SK-N-SH (cell line): ENCODE results near the gene UBASH3B. TPM values are rescaled to one million over a fixed set of nuclear protein-coding genes. Genes with fewer than 3 reads are reported as not detected.

Experiments used
- CTCF ChIA-PET: fragments of 300-600, 350-600 bp; formaldehyde crosslinking; extraction: SDS; loops from one replicate; lab custom pipeline; 2021; lab: Yijun Ruan, JAX
- POLR2A ChIA-PET: fragments of 350-600 bp; sonication (Branson Sonifier 250); formaldehyde crosslinking; extraction: SDS; loops from one replicate; lab custom pipeline; 2020; ENCODE audit warnings: antibody characterized with exemption, inconsistent platforms; lab: Yijun Ruan, JAX
- DNase-seq: peaks from one replicate; pipeline ENCODE4 v3.0.0; 2012
- H2AFZ ChIP-seq: fragments of 200-600 bp; sonication (generic); 2 replicates; pipeline ENCODE4 v1.8.1; 2016; ENCODE audit warnings: antibody characterized with exemption, mild to moderate bottlenecking, low read depth
- H3F3A ChIP-seq: fragments of 200-600 bp; sonication (generic); replicated peaks from 2 replicates; pipeline ENCODE3; 2016; ENCODE audit warnings: antibody characterized with exemption, mild to moderate bottlenecking; ENCODE audit not compliant: insufficient read depth
- H3K27ac ChIP-seq, 2 experiments: fragments of 200-500 bp in 1 of 2; fragments of 200-600 bp in 1 of 2; sonication (Bioruptor generic) in 1 of 2; sonication (generic), shearing (Covaris generic) in 1 of 2; 2 replicates each; pipeline versions ENCODE4 v1.5.1 to v1.6.1; 2014 to 2016; ENCODE audit warnings: low read depth in 2 of 2, inconsistent platforms in 1 of 2, low read length in 1 of 2, mild to moderate bottlenecking in 1 of 2, mixed read lengths in 1 of 2
- H3K27me3 ChIP-seq: fragments of 200-600 bp; sonication (generic), shearing (Covaris generic); 2 replicates; pipeline ENCODE4 v1.6.1; 2016; ENCODE audit warnings: mixed run types; ENCODE audit not compliant: insufficient read depth
- H3K36me3 ChIP-seq, 2 experiments: fragments of 200-500 bp in 1 of 2; fragments of 200-600 bp in 1 of 2; sonication (Bioruptor generic) in 1 of 2; sonication (generic) in 1 of 2; replicated peaks in 1 of 2; 2 replicates each; pipeline versions ENCODE3 to v1.5.1; 2014 to 2016; ENCODE audit warnings: low read length in 1 of 2, mild to moderate bottlenecking in 1 of 2; ENCODE audit not compliant: insufficient read depth in 2 of 2, control insufficient read depth in 1 of 2
- H3K4me1 ChIP-seq, 2 experiments: fragments of 200-500 bp in 1 of 2; fragments of 200-600 bp in 1 of 2; sonication (Bioruptor generic) in 1 of 2; sonication (generic), shearing (Covaris generic) in 1 of 2; 2 replicates each; pipeline versions ENCODE4 v1.5.1 to v1.6.1; 2014 to 2016; ENCODE audit warnings: low read depth in 1 of 2, low read length in 1 of 2, mixed run types in 1 of 2; ENCODE audit not compliant: insufficient read depth in 2 of 2, control insufficient read depth in 1 of 2
- H3K4me2 ChIP-seq: fragments of 200-600 bp; sonication (generic), shearing (Covaris generic); 2 replicates; pipeline ENCODE4 v1.6.1; 2017; ENCODE audit warnings: mixed run types
- H3K4me3 ChIP-seq, 2 experiments: fragments of 200-500 bp in 1 of 2; fragments of 200-600 bp in 1 of 2; sonication (Bioruptor generic) in 1 of 2; sonication (generic), shearing (Covaris generic) in 1 of 2; 2 replicates each; pipeline versions ENCODE4 v1.5.1 to v1.8.1; 2014 to 2016; ENCODE audit warnings: low read depth in 2 of 2, inconsistent platforms in 1 of 2, low read length in 1 of 2, mild to moderate bottlenecking in 1 of 2, mixed read lengths in 1 of 2, moderate library complexity in 1 of 2
- H3K79me2 ChIP-seq: fragments of 200-600 bp; sonication (generic); 2 replicates; pipeline ENCODE4 v1.8.1; 2017; ENCODE audit warnings: mild to moderate bottlenecking; ENCODE audit not compliant: insufficient read depth
- H3K9ac ChIP-seq: fragments of 200-600 bp; sonication (generic); 2 replicates; pipeline ENCODE4 v1.6.1; 2017; ENCODE audit warnings: mixed run types
- H3K9me2 ChIP-seq: fragments of 200-600 bp; sonication (generic); 2 replicates; pipeline ENCODE4 v1.6.1; 2017; ENCODE audit warnings: mixed run types
- H3K9me3 ChIP-seq: fragments of 200-600 bp; sonication (generic); 2 replicates; pipeline ENCODE4 v1.6.1; 2017; ENCODE audit warnings: mixed run types, mild to moderate bottlenecking, moderate library complexity
- H4K20me1 ChIP-seq: fragments of 200-600 bp; sonication (generic); 2 replicates; pipeline ENCODE4 v1.6.1; 2017; ENCODE audit warnings: mild to moderate bottlenecking, mixed run types; ENCODE audit not compliant: insufficient read depth
- CHD2 ChIP-seq: fragments of 150-350 bp; IDR thresholded peaks from 2 replicates; pipeline ENCODE4 v1.6.1; 2018; ENCODE audit warnings: low read length; ENCODE audit not compliant: partially characterized antibody
- EP300 ChIP-seq, 2 experiments: IDR thresholded peaks; 2 replicates each; pipeline versions ENCODE4 v1.4.0 to v1.6.1; 2012; ENCODE audit warnings: borderline replicate concordance in 1 of 2, low read depth in 1 of 2, low read length in 1 of 2
- EZH2phosphoT487 ChIP-seq: fragments of 200-600 bp; sonication (generic); IDR thresholded peaks from 2 replicates; pipeline ENCODE4 v1.6.1; 2017; ENCODE audit warnings: low read depth, mixed run types, mild to moderate bottlenecking, antibody characterized with exemption, moderate library complexity, borderline replicate concordance
- FOXJ3 ChIP-seq: sonication (generic); formaldehyde crosslinking; IDR thresholded peaks from 2 replicates; pipeline ENCODE4 v1.5.1; 2020; ENCODE audit warnings: mild to moderate bottlenecking, missing genetic modification reagents
- GATA2 ChIP-seq: sonication (generic); formaldehyde crosslinking; IDR thresholded peaks from 2 replicates; pipeline ENCODE4 v1.5.0; 2020; ENCODE audit warnings: mild to moderate bottlenecking, missing genetic modification reagents
- MAX ChIP-seq: IDR thresholded peaks from 2 replicates; pipeline ENCODE4 v1.4.0; 2012; ENCODE audit warnings: low read depth
- MEF2A ChIP-seq: IDR thresholded peaks from 2 replicates; pipeline ENCODE4 v1.4.0; 2012; ENCODE audit warnings: low read depth, borderline replicate concordance
- POLR2AphosphoS5 ChIP-seq: IDR thresholded peaks from 2 replicates; pipeline ENCODE4 v1.6.1; 2012; ENCODE audit warnings: low read depth, low read length
- RFX5 ChIP-seq: IDR thresholded peaks from 2 replicates; pipeline ENCODE4 v1.6.1; 2012; ENCODE audit warnings: mild to moderate bottlenecking, improper control_type of control experiment, low read length
- RXRA ChIP-seq: IDR thresholded peaks from 2 replicates; pipeline ENCODE4 v1.4.0; 2012; ENCODE audit warnings: low read depth, mild to moderate bottlenecking, borderline replicate concordance
- SMC3 ChIP-seq: IDR thresholded peaks from 2 replicates; pipeline ENCODE4 v1.6.1; 2012; ENCODE audit warnings: low read depth, low read length, improper control_type of control experiment
- TAF1 ChIP-seq: IDR thresholded peaks from 2 replicates; pipeline ENCODE4 v1.6.1; 2012; ENCODE audit warnings: low read depth, mild to moderate bottlenecking, low read length, moderate library complexity, borderline replicate concordance
- TCF12 ChIP-seq: IDR thresholded peaks from 2 replicates; pipeline ENCODE4 v1.4.0; 2012
- YY1 ChIP-seq: IDR thresholded peaks from 2 replicates; pipeline ENCODE4 v1.4.0; 2012; ENCODE audit warnings: low read depth, mild to moderate bottlenecking
- ZBTB33 ChIP-seq: IDR thresholded peaks from 2 replicates; pipeline ENCODE4 v1.4.0; 2012; ENCODE audit warnings: low read depth, borderline replicate concordance
- WGBS: methylation state at CpG from one replicate; pipeline ENCODE4 v1.1.6; 2017; ENCODE audit warnings: low lambda C conversion rate; 5-methylcytosine and 5-hydroxymethylcytosine counted together
- polyA plus RNA-seq, 3 experiments: library from polyadenylated mRNA; depleted of rRNA; stranded (reverse); fragments of >200 nt; gene quantifications; 2 replicates each; pipeline ENCODE4 v1.2.3, GENCODE V29; 2012
- TF ChIP-seq, protein P1 (sequence below): IDR thresholded peaks from 2 replicates; pipeline ENCODE4 v1.4.0; 2012; ENCODE audit warnings: low read depth, borderline replicate concordance
- TF ChIP-seq, protein P2 (sequence below): IDR thresholded peaks from 2 replicates; pipeline ENCODE4 v1.6.1; 2012; ENCODE audit warnings: mild to moderate bottlenecking, low read depth, low read length, moderate library complexity

Gene UBASH3B
- polyA plus RNA-seq, 1 of the 3 experiments (the other 2 are of a cell fraction), result 10.4 TPM

- TF ChIP-seq FOXJ3 (CRISPR knock-in tag), result no peak
These were observed 3.0 kb upstream of the UBASH3B start (continued) for GRCh38 chr11:122652495-122652894.

- Histone ChIP-seq H3K36me3 (peaks cover 0 to 7% of the 10 kb centered on the region in 2 experiments), H2AFZ (no peak overlapping the region), H3K27ac (no peak overlapping the region), H3K4me3 (no peak overlapping the region), H3K79me2 (peaks cover 27% of the 10 kb centered on the region), H3K9me2 (no peaks in the 10 kb centered on the region), H3K4me2 (no peak overlapping the region), H3K9me3 (no peaks in the 10 kb centered on the region), H4K20me1 (no peaks in the 10 kb centered on the region), H3K4me1 (peaks cover 0 to 10% of the 10 kb centered on the region in 2 experiments; a peak in 1 of 4 replicates), H3F3A (peaks cover 8% of the 10 kb centered on the region), H3K9ac (no peak overlapping the region), H3K27me3 (no peaks in the 10 kb centered on the region)
- DNase-seq, result no peak
- ChIA-PET POLR2A (no interaction called here), CTCF (interaction anchor here (1.4 to 4.7 kb wide), 2 partner anchors 14 to 128 kb away, joined by 3 to 33 read pairs; no protein-coding TSS in a partner anchor)
- no peak for TF ChIP-seq MEF2A
- TF ChIP-seq CHD2, result no peak
- TF ChIP-seq POLR2AphosphoS5, result no peak
- TF ChIP-seq TCF12, result no peak
- no peak for TF ChIP-seq MAX
- no peak for TF ChIP-seq RXRA
- TF ChIP-seq FOXJ3 (CRISPR knock-in tag), result no peak
- TF ChIP-seq EZH2phosphoT487, result no peak
- TF ChIP-seq RFX5, result no peak
- TF ChIP-seq, protein P1, sequence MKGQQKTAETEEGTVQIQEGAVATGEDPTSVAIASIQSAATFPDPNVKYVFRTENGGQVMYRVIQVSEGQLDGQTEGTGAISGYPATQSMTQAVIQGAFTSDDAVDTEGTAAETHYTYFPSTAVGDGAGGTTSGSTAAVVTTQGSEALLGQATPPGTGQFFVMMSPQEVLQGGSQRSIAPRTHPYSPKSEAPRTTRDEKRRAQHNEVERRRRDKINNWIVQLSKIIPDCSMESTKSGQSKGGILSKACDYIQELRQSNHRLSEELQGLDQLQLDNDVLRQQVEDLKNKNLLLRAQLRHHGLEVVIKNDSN, result no peak
- TF ChIP-seq, protein P2, sequence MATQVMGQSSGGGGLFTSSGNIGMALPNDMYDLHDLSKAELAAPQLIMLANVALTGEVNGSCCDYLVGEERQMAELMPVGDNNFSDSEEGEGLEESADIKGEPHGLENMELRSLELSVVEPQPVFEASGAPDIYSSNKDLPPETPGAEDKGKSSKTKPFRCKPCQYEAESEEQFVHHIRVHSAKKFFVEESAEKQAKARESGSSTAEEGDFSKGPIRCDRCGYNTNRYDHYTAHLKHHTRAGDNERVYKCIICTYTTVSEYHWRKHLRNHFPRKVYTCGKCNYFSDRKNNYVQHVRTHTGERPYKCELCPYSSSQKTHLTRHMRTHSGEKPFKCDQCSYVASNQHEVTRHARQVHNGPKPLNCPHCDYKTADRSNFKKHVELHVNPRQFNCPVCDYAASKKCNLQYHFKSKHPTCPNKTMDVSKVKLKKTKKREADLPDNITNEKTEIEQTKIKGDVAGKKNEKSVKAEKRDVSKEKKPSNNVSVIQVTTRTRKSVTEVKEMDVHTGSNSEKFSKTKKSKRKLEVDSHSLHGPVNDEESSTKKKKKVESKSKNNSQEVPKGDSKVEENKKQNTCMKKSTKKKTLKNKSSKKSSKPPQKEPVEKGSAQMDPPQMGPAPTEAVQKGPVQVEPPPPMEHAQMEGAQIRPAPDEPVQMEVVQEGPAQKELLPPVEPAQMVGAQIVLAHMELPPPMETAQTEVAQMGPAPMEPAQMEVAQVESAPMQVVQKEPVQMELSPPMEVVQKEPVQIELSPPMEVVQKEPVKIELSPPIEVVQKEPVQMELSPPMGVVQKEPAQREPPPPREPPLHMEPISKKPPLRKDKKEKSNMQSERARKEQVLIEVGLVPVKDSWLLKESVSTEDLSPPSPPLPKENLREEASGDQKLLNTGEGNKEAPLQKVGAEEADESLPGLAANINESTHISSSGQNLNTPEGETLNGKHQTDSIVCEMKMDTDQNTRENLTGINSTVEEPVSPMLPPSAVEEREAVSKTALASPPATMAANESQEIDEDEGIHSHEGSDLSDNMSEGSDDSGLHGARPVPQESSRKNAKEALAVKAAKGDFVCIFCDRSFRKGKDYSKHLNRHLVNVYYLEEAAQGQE, result no peak
- TF ChIP-seq YY1, result no peak
- no peak for TF ChIP-seq ZBTB33
- no peak for TF ChIP-seq GATA2 (CRISPR knock-in tag)
- no peak for TF ChIP-seq SMC3
- TF ChIP-seq TAF1, result no peak
- TF ChIP-seq EP300 (IDR thresholded peaks at IDR 0.05; ENCODE audit: borderline replicate concordance in 1 of 2, low read depth in 1 of 2, low read length in 1 of 2), result no peak
- WGBS, result 85% methylated on average over 7 of the region's 7 CpGs
These were observed 1.5 kb upstream of the UBASH3B start for GRCh38 chr11:122653916-122654585.
